ENCODE results near the gene MORN1. TPM values are rescaled to one million over a fixed set of nuclear protein-coding genes. Genes with fewer than 3 reads are reported as not detected.

The MORN1 gene
- total and polyA plus RNA-seq, 10 of the 15 experiments (the other 5 are each of a cell fraction or from before 2014, with no cell fraction given), result 0.76 to 7.9 (median 5.5) TPM

- no peak for TF ChIP-seq MAX (IDR thresholded peaks at IDR 0.05; ENCODE audit: low read depth, low read length)
- TF ChIP-seq BCL3 (IDR thresholded peaks at IDR 0.05; ENCODE audit: borderline replicate concordance, insufficient read depth, low read depth, low read length, poor library complexity, severe bottlenecking), result no peak
- no peak for TF ChIP-seq YBX1 (IDR thresholded peaks at IDR 0.05)
- TF ChIP-seq SMC3 (IDR thresholded peaks at IDR 0.05; ENCODE audit: borderline replicate concordance, low read length), result no peak
- TF ChIP-seq NFYB (IDR thresholded peaks at IDR 0.05; ENCODE audit: insufficient read depth, low read depth, low read length), result no peak
- no peak for TF ChIP-seq HSF1 (IDR thresholded peaks at IDR 0.05; ENCODE audit: low read depth, low read length)
- no peak for TF ChIP-seq KLF5 (IDR thresholded peaks at IDR 0.05; ENCODE audit: partially characterized antibody)
Measured at GRCh38 chr1:2343023-2343935, 48.1 kb downstream of the MORN1 start (continued).

Data from GM12878 (cell line).